Left ventricle myocardium inferior (tissue), 1 donor: ENCODE data around the gene OR6B2. TPM values are rescaled to one million over a fixed set of nuclear protein-coding genes. Genes with fewer than 3 reads are reported as not detected.

Source experiments
- DNase-seq: peaks from one replicate; pipeline ENCODE4 v3.0.0-alpha.2; 2020
- H3K27ac ChIP-seq: fragments of 200-600 bp; replicated peaks from 2 replicates; pipeline ENCODE4 v1.8.0; 2021
- H3K27me3 ChIP-seq: fragments of 200-600 bp; 2 replicates; pipeline ENCODE4 v1.8.0; 2021; ENCODE audit warnings: low read depth
- H3K36me3 ChIP-seq: fragments of 200-600 bp; 2 replicates; pipeline ENCODE4 v1.8.0; 2021
- H3K4me1 ChIP-seq: fragments of 200-600 bp; 2 replicates; pipeline ENCODE4 v1.8.0; 2021
- H3K4me3 ChIP-seq: fragments of 200-600 bp; 2 replicates; pipeline ENCODE4 v1.8.0; 2021; ENCODE audit warnings: mild to moderate bottlenecking, moderate library complexity
- H3K9me3 ChIP-seq: fragments of 200-600 bp; replicated peaks from 2 replicates; pipeline ENCODE4 v1.8.0; 2021
- CTCF ChIP-seq: fragments of 200-600 bp; IDR thresholded peaks from 2 replicates; pipeline ENCODE4 v1.8.0; 2021; ENCODE audit warnings: antibody characterized with exemption, mild to moderate bottlenecking, borderline replicate concordance
- intact Hi-C: fragments of 100-400 bp; cut with micrococcal nuclease; formaldehyde crosslinking; loops from one replicate; pipeline ENCODE4 v1.11.0; 2022
- long read RNA-seq: library from polyadenylated mRNA; unstranded; transcript quantifications from one replicate; pipeline ENCODE4 v2.0.0, GENCODE V29; 2021
- total RNA-seq: library from RNA; stranded (reverse); fragmentation: NEBNext Ultra II Directional; extraction: Animal tissue kit (Norgen Biotek cat#: 25700); gene quantifications from one replicate; pipeline ENCODE4 v1.2.1, GENCODE V29; 2021
- donor health status: DM: no; HTN: yes; CAD: no; lungs with severe emphysema.

OR6B2 gene
- total RNA-seq = not detected
- long read RNA-seq = 0 reads

- no peaks in the 10 kb centered on the region for H3K36me3 ChIP-seq
- intact Hi-C loops = no loop called here
- peaks cover 7% of the 10 kb centered on the region for H3K9me3 ChIP-seq
- peaks cover 2% of the 10 kb centered on the region for H3K4me1 ChIP-seq
- no peak within 1 kb of the TSS for H3K27ac ChIP-seq
- H3K4me3 ChIP-seq = no peak within 1 kb of the TSS
- no peak for DNase-seq
- no peak for TF ChIP-seq CTCF
- H3K27me3 ChIP-seq = peaks cover 51% of the 10 kb centered on the region
Measured at GRCh38 chr2:240030379-240031094, at the start of gene OR6B2. Gene OR6B2, minus strand, starts transcription at chr2:240030429. Its CDS starts 0 bp downstream, at chr2:240030429.

- no peak overlapping the region for H3K27ac ChIP-seq
- DNase-seq = no peak
- H3K36me3 ChIP-seq = no peaks in the 10 kb centered on the region
- intact Hi-C loops = no loop called here
- H3K9me3 ChIP-seq = peaks cover 34% of the 10 kb centered on the region
- H3K4me1 ChIP-seq = no peaks in the 10 kb centered on the region
- H3K27me3 ChIP-seq = peaks cover 16% of the 10 kb centered on the region
- TF ChIP-seq CTCF = no peak
- no peak overlapping the region for H3K4me3 ChIP-seq
Measured at GRCh38 chr2:240078631-240079030, 48.4 kb upstream of the OR6B2 start.

DNA sequence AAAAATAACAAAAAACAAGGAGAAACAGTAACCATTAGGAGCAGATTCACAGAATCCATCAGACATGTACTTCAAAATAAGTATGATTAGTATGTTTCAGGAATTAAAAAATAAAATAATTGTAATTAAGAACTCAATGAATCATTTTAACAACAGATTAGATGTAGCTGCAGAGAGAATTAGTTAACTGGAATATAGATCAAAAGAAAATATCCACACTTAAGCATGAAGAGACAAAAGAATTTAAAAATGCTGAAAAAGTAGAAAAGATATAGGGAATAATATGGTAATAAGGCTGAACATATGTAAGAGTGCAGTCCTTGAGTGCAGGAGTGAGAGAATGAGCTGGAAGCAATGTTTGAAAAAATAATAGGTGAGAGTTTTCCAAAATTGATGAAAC lies 47.2 kb upstream of the OR6B2 start:
- H3K27ac ChIP-seq = no peak overlapping the region
- peaks cover 34% of the 10 kb centered on the region for H3K9me3 ChIP-seq
- H3K4me1 ChIP-seq = no peaks in the 10 kb centered on the region
- peaks cover 19% of the 10 kb centered on the region for H3K27me3 ChIP-seq
- no peak for TF ChIP-seq CTCF
- no peak overlapping the region for H3K4me3 ChIP-seq
- intact Hi-C loops = no loop called here
- DNase-seq = no peak
- no peaks in the 10 kb centered on the region for H3K36me3 ChIP-seq

- no peak overlapping the region for H3K4me3 ChIP-seq
- intact Hi-C loops = no loop called here
Measured at GRCh38 chr2:240074545-240074944, 44.3 kb upstream of the OR6B2 start.

GRCh38 chr2:240070907-240071306 lies 40.7 kb upstream of the OR6B2 start:
- Histone ChIP-seq H3K4me1 (no peaks in the 10 kb centered on the region), H3K27me3 (peaks cover 29% of the 10 kb centered on the region), H3K27ac (no peak overlapping the region), H3K4me3 (no peak overlapping the region), H3K9me3 (peaks cover 20% of the 10 kb centered on the region), H3K36me3 (no peaks in the 10 kb centered on the region)
- no peak for TF ChIP-seq CTCF
- no peak for DNase-seq
- intact Hi-C loops = no loop called here

More at GRCh38 chr2:240074545-240074944, 44.3 kb upstream of the OR6B2 start:
- TF ChIP-seq CTCF = no peak
- Histone ChIP-seq H3K36me3 (no peaks in the 10 kb centered on the region), H3K27ac (no peak overlapping the region), H3K9me3 (peaks cover 34% of the 10 kb centered on the region), H3K27me3 (peaks cover 29% of the 10 kb centered on the region), H3K4me1 (no peaks in the 10 kb centered on the region)
- DNase-seq = no peak
